HepG2 (cell line): ENCODE data around the gene GPX7. TPM values are rescaled to one million over a fixed set of nuclear protein-coding genes. Genes with fewer than 3 reads are reported as not detected.

Experiments used
- ATAC-seq: fragments of 200-7000 bp; cut with Tn5 transposase; 3 replicates; pipeline ENCODE4 v1.9.1; 2020; ENCODE audit warnings: mild to moderate bottlenecking, moderate library complexity
- BruUV-seq: library from RNA; stranded (reverse); fragments of 400-500 nt; replicated peaks from 2 replicates; lab custom pipeline; 2021; lab: Mats Ljungman, UMichigan
- CTCF ChIA-PET: fragments of 300-600 bp; formaldehyde crosslinking; extraction: SDS; loops from one replicate; lab custom pipeline; 2021; ENCODE audit warnings: low total read pairs, inconsistent platforms, low intra/inter-chr PET ratio; lab: Yijun Ruan, JAX
- POLR2A ChIA-PET: fragments of 350-600 bp; sonication (Branson Sonifier 250); formaldehyde crosslinking; loops from one replicate; lab custom pipeline; 2020; ENCODE audit warnings: antibody characterized with exemption, inconsistent platforms; lab: Yijun Ruan, JAX
- DNase-seq: peaks from one replicate; pipeline ENCODE4 v3.0.0-alpha.2; 2015; ENCODE audit warnings: low spot score
- FAIRE-seq: peaks from 3 replicates; lab custom pipeline; 2011; peaks lifted over from hg19 to GRCh38; lab: Jason Lieb, UNC
- H2AFZ ChIP-seq: one replicate; pipeline ENCODE4 v1.6.1; 2011; ENCODE audit warnings: low read length, inconsistent platforms
- H3K27ac ChIP-seq: fragments of 300-600 bp; 3 replicates; pipeline ENCODE4 v1.8.0; 2011; ENCODE audit warnings: mixed run types, mild to moderate bottlenecking, mixed read lengths, low read length, inconsistent platforms; ENCODE audit not compliant: insufficient read depth; ENCODE audit errors: extremely low read length
- H3K27me3 ChIP-seq, 2 experiments: fragments of 200-600 bp in 1 of 2; 2 replicates in 1 of 2; 3 replicates in 1 of 2; pipeline versions ENCODE4 v1.6.0 to v1.8.0; 2011; ENCODE audit warnings: low read length in 2 of 2, mild to moderate bottlenecking in 2 of 2, moderate library complexity in 2 of 2, inconsistent platforms in 1 of 2; ENCODE audit not compliant: insufficient read depth in 2 of 2, control insufficient read depth in 1 of 2
- H3K36me3 ChIP-seq, 2 experiments: fragments of 200-600 bp in 1 of 2; replicated peaks in 1 of 2; 2 replicates in 1 of 2; 3 replicates in 1 of 2; pipeline versions ENCODE4 v1.5.1 to v1.8.0; 2011; ENCODE audit warnings: low read length in 2 of 2, inconsistent platforms in 1 of 2; ENCODE audit not compliant: insufficient read depth in 2 of 2, control insufficient read depth in 1 of 2
- H3K4me1 ChIP-seq: 2 replicates; pipeline ENCODE4 v1.5.1; 2012; ENCODE audit warnings: low read length, inconsistent platforms; ENCODE audit not compliant: insufficient read depth
- H3K4me2 ChIP-seq: 2 replicates; pipeline ENCODE4 v1.6.0; 2011; ENCODE audit warnings: low read depth, low read length, inconsistent platforms
- H3K4me3 ChIP-seq, 3 experiments: fragments of 200-600 bp in 1 of 3; sonication (generic), shearing (Covaris generic) in 1 of 3; replicated peaks in 1 of 3; 2 replicates each; pipeline ENCODE4 v1.5.1; 2011 to 2016; ENCODE audit warnings: low read length in 3 of 3, inconsistent platforms in 2 of 3, low read depth in 2 of 3, mild to moderate bottlenecking in 2 of 3, control low read depth in 1 of 3, mixed read lengths in 1 of 3; ENCODE audit not compliant: insufficient read depth in 1 of 3
- H3K79me2 ChIP-seq: one replicate; pipeline ENCODE4 v1.6.1; 2011; ENCODE audit warnings: low read length, inconsistent platforms; ENCODE audit not compliant: insufficient read depth
- H3K9ac ChIP-seq: 2 replicates; pipeline ENCODE4 v1.6.0; 2011; ENCODE audit warnings: mild to moderate bottlenecking, low read depth, low read length, inconsistent platforms; ENCODE audit not compliant: insufficient read depth
- H3K9me3 ChIP-seq: 2 replicates; pipeline ENCODE4 v1.5.1; 2012; ENCODE audit warnings: mild to moderate bottlenecking, low read length
- H4K20me1 ChIP-seq: 2 replicates; pipeline ENCODE4 v1.6.0; 2011; ENCODE audit warnings: inconsistent platforms, mild to moderate bottlenecking, low read length, moderate library complexity; ENCODE audit not compliant: insufficient read depth
- ATF7-NPFF ChIP-seq: sonication (generic); formaldehyde crosslinking; IDR thresholded peaks from 2 replicates; pipeline ENCODE4 v1.8.1; 2023; ENCODE audit warnings: mild to moderate bottlenecking, low read depth, missing genetic modification reagents, moderate library complexity
- CBFB ChIP-seq: sonication (generic); formaldehyde crosslinking; IDR thresholded peaks from 2 replicates; pipeline ENCODE4 v1.4.0; 2020; ENCODE audit warnings: missing genetic modification reagents
- CREB1 ChIP-seq, 2 experiments: fragments of 450-650 bp in 1 of 2; IDR thresholded peaks; 2 replicates each; pipeline ENCODE4 v1.6.1; 2016 to 2017; ENCODE audit warnings: control low read depth in 1 of 2, mild to moderate bottlenecking in 1 of 2, missing compliant biosample characterization in 1 of 2, missing genetic modification characterization in 1 of 2
- GMEB2 ChIP-seq: IDR thresholded peaks from 2 replicates; pipeline ENCODE4 v1.6.1; 2016; ENCODE audit warnings: missing biosample characterization, missing genetic modification reagents, low read depth
- NFE2 ChIP-seq: sonication (generic); formaldehyde crosslinking; IDR thresholded peaks from 2 replicates; pipeline ENCODE4 v1.4.0; 2020; ENCODE audit warnings: missing genetic modification reagents
- NFYC ChIP-seq: IDR thresholded peaks from 2 replicates; pipeline ENCODE4 v1.6.1; 2016; ENCODE audit warnings: missing genetic modification reagents, missing compliant biosample characterization
- NKX3-1 ChIP-seq: sonication (generic); formaldehyde crosslinking; IDR thresholded peaks from 2 replicates; pipeline ENCODE4 v1.5.0; 2020; ENCODE audit warnings: missing genetic modification reagents
- ONECUT2 ChIP-seq: sonication (generic); formaldehyde crosslinking; IDR thresholded peaks from 2 replicates; pipeline ENCODE4 v1.4.0; 2020; ENCODE audit warnings: missing genetic modification reagents
- SIX4 ChIP-seq: sonication (generic); formaldehyde crosslinking; IDR thresholded peaks from 2 replicates; pipeline ENCODE4 v1.4.0; 2020; ENCODE audit warnings: missing genetic modification reagents
- SNRNP70 ChIP-seq: fragments of 200-400 bp; formaldehyde crosslinking; IDR thresholded peaks from 2 replicates; pipeline ENCODE4 v1.6.1; 2017; ENCODE audit warnings: mild to moderate bottlenecking, low read depth, low read length, moderate library complexity
- SRY ChIP-seq: sonication (generic); formaldehyde crosslinking; IDR thresholded peaks from 2 replicates; pipeline ENCODE4 v1.8.0; 2022; ENCODE audit warnings: mild to moderate bottlenecking, missing genetic modification reagents
- ZFP36 ChIP-seq: fragments of 150-350 bp; IDR thresholded peaks from 2 replicates; pipeline ENCODE4 v1.6.1; 2018; ENCODE audit warnings: borderline replicate concordance, low read length, low read depth; ENCODE audit not compliant: partially characterized antibody
- ZNF446 ChIP-seq: sonication (generic); formaldehyde crosslinking; IDR thresholded peaks from 2 replicates; pipeline ENCODE4 v1.5.0; 2020; ENCODE audit warnings: mild to moderate bottlenecking, missing genetic modification reagents
- ZNF562 ChIP-seq: sonication (generic); formaldehyde crosslinking; IDR thresholded peaks from 2 replicates; pipeline ENCODE4 v1.8.0; 2022; ENCODE audit warnings: missing genetic modification reagents, borderline replicate concordance
- ZNF644 ChIP-seq: IDR thresholded peaks from 2 replicates; pipeline ENCODE4 v1.6.1; 2016; ENCODE audit warnings: low read depth
- ZNF782 ChIP-seq: sonication (generic); formaldehyde crosslinking; IDR thresholded peaks from 2 replicates; pipeline ENCODE4 v1.4.0; 2020; ENCODE audit warnings: missing genetic modification reagents, mild to moderate bottlenecking, borderline replicate concordance
- WGBS: methylation state at CpG from one replicate; pipeline ENCODE4 v1.1.6; 2017; ENCODE audit warnings: low lambda C conversion rate; 5-methylcytosine and 5-hydroxymethylcytosine counted together
- in situ Hi-C: cut with HindIII; loops from 2 replicates; pipeline ENCODE4 v1.10.0; 2017; ENCODE audit warnings: low pct_unique_long_range_greater_than_20kb; ENCODE audit not compliant: extremely low pct_ligation_motif_present
- intact Hi-C: fragments of 100-400 bp; cut with micrococcal nuclease; formaldehyde crosslinking; loops from one replicate; pipeline ENCODE4 v1.10.0; 2022; ENCODE audit not compliant: unreplicated experiment
- polyA plus RNA-seq, 8 experiments: library from polyadenylated mRNA; depleted of rRNA in 3 of 8; stranded (reverse) in 7 of 8; unstranded in 1 of 8; fragments of >200 nt; fragmentation: Illumina TruSeq in 4 of 8; extraction: Trizol in 4 of 8; gene quantifications; 2 replicates each; pipeline versions ENCODE4 v1.2.1 to v1.2.3, GENCODE V29; 2011 to 2016; ENCODE audit warnings: low read depth in 4 of 8, missing spikeins in 1 of 8, mixed read lengths in 1 of 8; ENCODE audit not compliant: insufficient read depth in 1 of 8
- total RNA-seq, 5 experiments: library from RNA; depleted of rRNA; stranded (reverse); fragments of >200 nt; fragmentation: Illumina TruSeq; extraction: Trizol; gene quantifications; 2 replicates each; pipeline ENCODE4 v1.2.3, GENCODE V29; 2016; ENCODE audit warnings: low read depth in 1 of 5
- TF ChIP-seq, protein P1 (sequence below): sonication (generic); formaldehyde crosslinking; conservative IDR thresholded peaks from 2 replicates; pipeline ENCODE4 v1.4.0; 2020; ENCODE audit warnings: missing genetic modification reagents

GPX7 gene
- total and polyA plus RNA-seq, 2 of the 13 experiments (the other 11 are each of a cell fraction or from before 2014, with no cell fraction given), result 14.1 to 16.2 TPM

DNA sequence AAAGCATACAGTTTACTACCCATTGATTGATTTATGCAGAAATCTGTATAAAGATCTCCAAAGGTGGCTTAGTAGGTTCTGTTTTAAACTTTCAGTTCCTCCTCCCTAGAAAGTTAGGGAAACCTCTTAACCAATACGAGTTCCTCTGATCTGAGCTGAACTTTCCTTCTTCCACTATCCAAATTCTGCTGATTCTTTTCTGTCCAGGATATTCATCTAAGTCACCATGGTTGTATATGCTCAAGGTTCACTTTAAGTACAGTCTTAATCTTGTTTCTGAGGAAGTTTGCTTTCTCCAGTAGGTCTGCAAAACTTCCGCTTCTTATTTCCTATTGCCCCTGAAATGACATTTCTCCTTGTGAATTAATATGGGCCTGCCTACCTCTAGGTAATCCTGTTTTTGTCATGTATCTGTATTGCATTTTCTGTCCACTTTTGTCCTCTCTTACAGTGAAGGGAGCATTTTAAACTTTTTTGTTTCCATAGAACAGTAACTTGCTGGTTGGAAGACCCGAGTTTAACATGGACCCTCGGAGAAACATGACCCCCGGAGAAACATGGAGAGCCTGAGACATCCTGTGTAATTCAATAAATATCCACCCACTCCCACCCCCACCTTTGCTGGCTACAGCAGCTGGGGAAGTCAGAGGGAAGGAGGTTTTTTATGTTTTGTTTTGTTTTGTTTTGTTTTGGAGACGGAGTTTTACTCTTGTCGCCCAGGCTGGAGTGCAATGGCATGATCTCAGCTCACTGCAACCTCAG, 32.5 kb upstream of the GPX7 start:
- WGBS, result 68% methylated on average over 7 of the region's 7 CpGs
- POLR2A ChIA-PET, result no interaction called here
- no peaks in the 10 kb centered on the region for H4K20me1 ChIP-seq

DNA sequence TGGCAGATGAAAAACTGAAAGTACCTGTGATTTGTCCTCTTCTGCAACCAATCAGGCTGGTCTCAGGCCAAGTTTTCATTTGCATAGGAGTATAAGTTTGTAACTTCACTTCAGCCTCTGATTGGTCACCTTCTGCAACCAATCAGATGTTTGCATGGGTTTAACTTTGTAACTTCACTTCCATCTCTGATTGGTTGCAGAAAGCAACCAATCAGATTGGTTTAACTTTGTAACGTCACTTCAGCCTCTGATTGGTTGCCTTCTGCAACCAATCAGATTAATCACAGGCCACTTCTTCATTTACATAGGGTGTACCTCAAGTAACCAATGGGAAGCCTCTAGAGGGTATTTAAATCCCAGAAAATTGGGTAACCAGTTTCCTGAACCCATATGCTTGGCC, 30.4 kb upstream of the GPX7 start:
- no peaks in the 10 kb centered on the region; a peak in 1 of 5 replicates for H3K27me3 ChIP-seq
- H3K36me3 ChIP-seq, result no peaks in the 10 kb centered on the region
- BruUV-seq, result no TSS peak
- no peaks in the 10 kb centered on the region for H3K79me2 ChIP-seq
- POLR2A ChIA-PET, result no interaction called here
- H2AFZ ChIP-seq, result no peak overlapping the region
- H3K4me3 ChIP-seq, result no peak overlapping the region; a peak in 1 of 6 replicates
- in situ Hi-C loops, result no loop called here
- no peaks in the 10 kb centered on the region for H4K20me1 ChIP-seq
- WGBS, result 8% methylated on average over 1 of the region's 1 CpG
- H3K9ac ChIP-seq, result no peak overlapping the region
- peak; percentile 80 for ATAC-seq
- H3K27ac ChIP-seq, result no peak overlapping the region
- H3K4me2 ChIP-seq, result peak overlapping the region; percentile 34
- peak; percentile 55 for FAIRE-seq
- peak; percentile 69 for DNase-seq
- intact Hi-C loops, result no loop called here
- no peaks in the 10 kb centered on the region for H3K9me3 ChIP-seq
- peaks cover 10% of the 10 kb centered on the region for H3K4me1 ChIP-seq
- CTCF ChIA-PET, result no interaction called here
- TF ChIP-seq CBFB (CRISPR knock-in tag), result no peak
- TF ChIP-seq NFYC (CRISPR knock-in tag), result peak; percentile 88
- no peak for TF ChIP-seq SIX4 (CRISPR knock-in tag)
- TF ChIP-seq NKX3-1, result no peak
- no peak for TF ChIP-seq ATF7-NPFF (CRISPR knock-in tag)
- TF ChIP-seq ZFP36, result no peak
- peak; percentile 47; the same call in 1 of the 2 replicates for TF ChIP-seq CREB1 (IDR thresholded peaks at IDR 0.05)
- peak; percentile 69 for TF ChIP-seq CREB1 (CRISPR knock-in tag; IDR thresholded peaks at IDR 0.05)
- no peak for TF ChIP-seq SRY (CRISPR knock-in tag)
- no peak for TF ChIP-seq ZNF446
- no peak for TF ChIP-seq GMEB2 (CRISPR knock-in tag)
- TF ChIP-seq ZNF782 (CRISPR knock-in tag), result no peak

More for the DNA sequence above, 32.5 kb upstream of the GPX7 start:
- Histone ChIP-seq H3K79me2 (no peaks in the 10 kb centered on the region), H3K27me3 (no peaks in the 10 kb centered on the region; a peak in 1 of 5 replicates), H2AFZ (no peak overlapping the region), H3K4me3 (no peak overlapping the region), H3K27ac (no peak overlapping the region), H3K9ac (no peak overlapping the region), H3K9me3 (no peaks in the 10 kb centered on the region), H3K4me2 (no peak overlapping the region), H3K4me1 (peaks cover 10% of the 10 kb centered on the region), H3K36me3 (no peaks in the 10 kb centered on the region)
- intact Hi-C loops (no loop called here), in situ Hi-C loops (no loop called here)
- TF ChIP-seq, protein P1, sequence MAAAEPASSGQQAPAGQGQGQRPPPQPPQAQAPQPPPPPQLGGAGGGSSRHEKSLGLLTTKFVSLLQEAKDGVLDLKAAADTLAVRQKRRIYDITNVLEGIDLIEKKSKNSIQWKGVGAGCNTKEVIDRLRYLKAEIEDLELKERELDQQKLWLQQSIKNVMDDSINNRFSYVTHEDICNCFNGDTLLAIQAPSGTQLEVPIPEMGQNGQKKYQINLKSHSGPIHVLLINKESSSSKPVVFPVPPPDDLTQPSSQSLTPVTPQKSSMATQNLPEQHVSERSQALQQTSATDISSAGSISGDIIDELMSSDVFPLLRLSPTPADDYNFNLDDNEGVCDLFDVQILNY, result no peak
- TF ChIP-seq SNRNP70, result no peak
- no peak for TF ChIP-seq ZNF562
- TF ChIP-seq NFE2 (CRISPR knock-in tag), result no peak
- TF ChIP-seq ONECUT2 (CRISPR knock-in tag), result no peak
- no peak for TF ChIP-seq ZNF644 (CRISPR knock-in tag)
- DNase-seq (no peak), ATAC-seq (no peak), FAIRE-seq (no peak)
- CTCF ChIA-PET, result no interaction called here
- no TSS peak for BruUV-seq
